ENCODE measurements around the gene ADK.

GRCh38 chr10:74424565-74424964, 273.5 kb downstream of the ADK start:
- TF ChIP-seq POLR2A (IDR thresholded peaks at IDR 0.05), result no peak
- no peak for TF ChIP-seq CTCF (IDR thresholded peaks at IDR 0.05 in 4 of 5, conservative IDR thresholded peaks at IDR 0.05 in 1 of 5)
